VCaP (cell line): ENCODE results near the gene NFATC1.
A peak's percentile ranks its signal among the peaks of the same experiment; 100 is the strongest.

Source experiments
- H3K27ac ChIP-seq: fragments of 450-650 bp; 2 replicates; pipeline ENCODE4 v1.5.1; 2017
- TF ChIP-seq, protein P1 (sequence below): fragments of 450-650 bp; conservative IDR thresholded peaks from 2 replicates; pipeline ENCODE4 v1.5.1; 2017; ENCODE audit warnings: mild to moderate bottlenecking, moderate library complexity

The NFATC1 gene

DNA sequence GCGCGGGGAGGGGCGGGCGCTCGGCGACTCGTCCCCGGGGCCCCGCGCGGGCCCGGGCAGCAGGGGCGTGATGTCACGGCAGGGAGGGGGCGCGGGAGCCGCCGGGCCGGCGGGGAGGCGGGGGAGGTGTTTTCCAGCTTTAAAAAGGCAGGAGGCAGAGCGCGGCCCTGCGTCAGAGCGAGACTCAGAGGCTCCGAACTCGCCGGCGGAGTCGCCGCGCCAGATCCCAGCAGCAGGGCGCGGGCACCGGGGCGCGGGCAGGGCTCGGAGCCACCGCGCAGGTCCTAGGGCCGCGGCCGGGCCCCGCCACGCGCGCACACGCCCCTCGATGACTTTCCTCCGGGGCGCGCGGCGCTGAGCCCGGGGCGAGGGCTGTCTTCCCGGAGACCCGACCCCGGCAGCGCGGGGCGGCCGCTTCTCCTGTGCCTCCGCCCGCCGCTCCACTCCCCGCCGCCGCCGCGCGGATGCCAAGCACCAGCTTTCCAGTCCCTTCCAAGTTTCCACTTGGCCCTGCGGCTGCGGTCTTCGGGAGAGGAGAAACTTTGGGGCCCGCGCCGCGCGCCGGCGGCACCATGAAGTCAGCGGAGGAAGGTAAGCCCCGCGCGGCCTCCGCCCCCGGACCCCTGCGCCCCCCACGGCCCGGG lies at the start of gene NFATC1:
TSS of gene NFATC1 (plus strand) at position 170 of the 644 bp plus-strand sequence. CDS start at position 465, 295 bp downstream.
- TF ChIP-seq, protein P1, sequence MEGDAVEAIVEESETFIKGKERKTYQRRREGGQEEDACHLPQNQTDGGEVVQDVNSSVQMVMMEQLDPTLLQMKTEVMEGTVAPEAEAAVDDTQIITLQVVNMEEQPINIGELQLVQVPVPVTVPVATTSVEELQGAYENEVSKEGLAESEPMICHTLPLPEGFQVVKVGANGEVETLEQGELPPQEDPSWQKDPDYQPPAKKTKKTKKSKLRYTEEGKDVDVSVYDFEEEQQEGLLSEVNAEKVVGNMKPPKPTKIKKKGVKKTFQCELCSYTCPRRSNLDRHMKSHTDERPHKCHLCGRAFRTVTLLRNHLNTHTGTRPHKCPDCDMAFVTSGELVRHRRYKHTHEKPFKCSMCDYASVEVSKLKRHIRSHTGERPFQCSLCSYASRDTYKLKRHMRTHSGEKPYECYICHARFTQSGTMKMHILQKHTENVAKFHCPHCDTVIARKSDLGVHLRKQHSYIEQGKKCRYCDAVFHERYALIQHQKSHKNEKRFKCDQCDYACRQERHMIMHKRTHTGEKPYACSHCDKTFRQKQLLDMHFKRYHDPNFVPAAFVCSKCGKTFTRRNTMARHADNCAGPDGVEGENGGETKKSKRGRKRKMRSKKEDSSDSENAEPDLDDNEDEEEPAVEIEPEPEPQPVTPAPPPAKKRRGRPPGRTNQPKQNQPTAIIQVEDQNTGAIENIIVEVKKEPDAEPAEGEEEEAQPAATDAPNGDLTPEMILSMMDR, result no peak
- H3K27ac ChIP-seq, result no peak within 1 kb of the TSS

DNA sequence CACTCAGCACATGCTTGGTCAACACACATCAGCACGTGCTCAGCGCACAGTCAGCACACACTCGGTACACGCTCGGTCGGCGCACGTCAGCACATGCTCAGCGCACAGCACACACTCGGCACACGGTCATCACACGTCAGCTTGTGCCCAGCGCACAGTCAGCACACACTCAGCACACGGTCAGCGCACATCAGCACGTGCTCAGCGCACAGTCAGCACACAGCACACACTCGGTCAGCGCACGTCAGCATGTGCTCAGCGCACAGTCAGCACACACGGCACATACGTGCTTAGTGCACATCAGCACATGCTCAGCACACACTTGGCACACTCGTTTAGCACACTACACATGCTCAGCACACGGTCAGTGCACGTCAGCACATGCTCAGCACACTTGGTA lies 49.7 kb upstream of the NFATC1 start:
- TF ChIP-seq, protein P1, result no peak
- H3K27ac ChIP-seq, result no peak overlapping the region

DNA sequence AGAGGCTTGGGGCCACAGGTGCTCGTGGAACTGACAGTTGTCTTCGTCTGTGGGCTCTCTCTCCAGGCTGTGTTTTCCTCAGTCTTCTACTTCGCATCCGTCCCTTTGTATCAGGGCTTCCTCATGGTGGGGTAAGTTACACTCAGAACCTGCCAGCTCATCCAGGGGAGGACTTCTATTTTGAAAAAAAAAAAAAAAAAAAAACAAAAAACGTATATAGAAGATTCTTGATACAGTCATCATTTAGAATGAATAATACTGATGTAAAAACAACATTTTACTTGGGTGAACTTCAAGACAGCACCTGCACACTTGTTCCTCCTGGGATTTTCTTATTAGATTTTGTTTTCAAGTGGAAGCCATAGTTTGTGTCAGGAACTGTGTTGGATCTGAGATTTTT lies 47.7 kb upstream of the NFATC1 start:
- TF ChIP-seq, protein P1, result no peak
- no peak overlapping the region for H3K27ac ChIP-seq

DNA sequence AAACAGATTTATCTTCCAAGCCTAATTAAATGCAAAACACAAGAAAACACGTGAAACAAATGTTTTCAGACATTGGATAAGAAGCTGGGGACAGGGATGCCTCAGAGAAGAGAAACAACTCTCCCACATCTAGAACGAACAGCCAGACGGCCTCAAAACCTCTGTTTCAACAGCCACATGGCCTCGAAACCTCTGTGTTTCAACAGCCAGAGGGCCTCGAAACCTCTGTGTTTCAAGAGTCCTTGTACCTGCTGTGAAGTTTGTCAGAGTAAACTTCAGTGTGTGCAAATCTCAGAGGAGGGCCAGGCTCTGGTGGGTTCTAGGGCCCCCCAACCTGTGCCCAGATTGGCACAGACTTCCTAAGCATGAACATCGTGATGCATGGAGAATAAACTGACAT lies 43.3 kb upstream of the NFATC1 start:
- H3K27ac ChIP-seq, result no peak overlapping the region
- TF ChIP-seq, protein P1, result no peak

DNA sequence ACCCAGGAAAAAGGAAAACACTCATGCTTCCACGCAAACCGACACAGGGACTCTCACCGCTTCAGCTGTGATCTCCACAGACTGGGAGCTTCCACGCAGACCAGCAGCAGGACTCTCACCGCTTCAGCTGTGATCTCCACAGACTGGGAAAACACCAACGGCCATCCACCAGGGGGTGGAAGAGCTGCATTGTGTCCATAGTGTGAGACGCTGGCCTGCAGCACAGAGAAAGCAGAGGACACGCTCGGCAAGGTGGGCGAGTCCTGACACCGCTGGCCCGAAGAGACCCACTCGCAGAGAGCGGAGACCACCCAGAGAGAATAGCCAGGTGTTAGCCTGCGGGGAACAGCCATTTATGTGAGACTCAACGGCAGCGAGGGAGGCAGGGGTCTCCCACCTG lies 42.5 kb upstream of the NFATC1 start:
- TF ChIP-seq, protein P1, result peak; percentile 57
- H3K27ac ChIP-seq, result no peak overlapping the region

DNA sequence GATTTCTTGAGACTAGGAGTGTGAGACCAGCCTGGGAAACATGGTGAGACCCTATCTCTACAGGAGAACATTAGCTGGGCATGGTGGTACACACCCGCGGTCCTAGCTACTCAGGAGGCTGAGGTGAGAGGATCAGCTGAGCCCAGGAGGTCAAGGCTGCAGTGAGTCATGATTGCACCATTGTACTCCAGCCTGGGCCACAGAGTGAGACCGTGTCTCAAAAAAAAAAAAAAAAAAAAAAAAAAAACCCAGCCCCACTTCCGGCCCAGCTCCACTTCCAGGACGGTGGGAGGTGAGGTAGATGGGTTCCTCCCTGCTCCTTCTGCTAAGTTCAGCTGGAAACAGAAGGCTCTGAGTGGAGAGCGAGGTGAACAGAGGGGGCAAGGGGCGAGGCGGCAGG lies 41.4 kb upstream of the NFATC1 start:
- no peak overlapping the region for H3K27ac ChIP-seq
- TF ChIP-seq, protein P1, result no peak

DNA sequence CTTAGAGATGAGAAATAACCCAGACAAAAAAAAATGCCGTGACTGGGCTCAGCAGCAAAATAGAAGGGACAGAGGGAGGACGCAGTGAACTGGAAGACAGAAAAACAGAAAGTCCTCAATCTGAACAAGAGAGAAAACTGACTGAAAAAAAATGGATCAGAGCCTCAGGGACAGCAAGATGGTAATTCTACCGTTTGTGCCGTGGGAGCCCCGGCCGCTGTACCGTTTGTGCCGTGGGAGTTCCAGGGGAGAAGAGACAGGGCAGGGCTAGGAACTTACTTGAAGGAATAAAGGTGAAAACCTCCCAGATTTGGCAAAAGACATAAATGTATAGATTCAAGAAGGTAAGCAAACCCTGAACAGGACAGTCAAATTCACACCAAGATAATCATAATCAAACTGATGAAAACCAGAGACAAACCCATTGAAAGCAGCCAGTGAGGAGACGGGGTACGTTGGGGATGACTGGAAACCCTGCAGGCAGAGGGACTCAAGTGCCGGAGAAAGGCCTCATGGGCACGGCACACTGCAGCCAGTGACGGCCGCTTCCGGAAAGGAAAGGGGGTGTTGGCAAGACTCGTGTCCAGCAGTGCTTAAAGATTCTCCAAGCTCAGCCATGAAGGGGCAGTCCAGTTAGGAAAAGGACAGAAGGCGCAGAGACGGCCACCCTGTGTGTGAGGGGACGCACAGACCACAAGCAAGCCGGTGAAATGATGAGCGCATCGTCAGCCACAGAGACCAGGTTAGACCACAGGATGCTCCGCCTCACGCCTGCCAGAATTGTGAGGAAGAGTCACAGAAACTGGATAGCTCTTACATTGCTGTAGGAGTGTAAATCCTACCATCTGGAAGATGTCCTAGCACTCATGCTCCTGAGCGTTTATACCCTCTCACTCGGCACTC lies 40.0 kb upstream of the NFATC1 start:
- TF ChIP-seq, protein P1, result no peak

More for the DNA sequence above, 40.0 kb upstream of the NFATC1 start:
- H3K27ac ChIP-seq, result no peak overlapping the region
